ENCODE data around the gene KCNC2. TPM values are rescaled to one million over a fixed set of nuclear protein-coding genes. Genes with fewer than 3 reads are reported as not detected.
A peak's percentile ranks its signal among the peaks of the same experiment; 100 is the strongest.

The KCNC2 gene
- polyA plus RNA-seq, 3 donors = 0.40 to 0.55 (median 0.44) TPM

DNA sequence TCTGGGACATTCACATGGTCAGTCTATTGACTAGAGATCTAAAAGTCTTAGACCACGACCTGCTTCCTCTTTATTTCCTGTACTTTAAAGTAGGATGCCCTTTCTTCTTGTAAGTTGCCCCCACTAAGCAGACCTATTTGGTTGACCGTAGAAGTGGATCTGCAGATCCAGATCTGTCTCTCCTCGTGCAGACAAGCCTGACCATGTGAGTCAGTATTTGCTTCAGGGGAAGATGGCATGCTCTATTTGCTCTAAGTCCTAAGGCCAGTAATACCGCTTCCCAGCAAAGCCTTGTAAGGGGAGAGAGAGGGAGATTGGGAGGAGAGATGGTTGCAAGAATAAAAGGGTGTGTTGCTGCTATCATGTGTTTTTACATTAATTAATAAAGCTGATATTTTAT is 46.8 kb downstream of the KCNC2 start:
- DNase-seq (ENCODE audit: low read depth in 3 of 3, low spot score in 2 of 3) = no peak

DNA sequence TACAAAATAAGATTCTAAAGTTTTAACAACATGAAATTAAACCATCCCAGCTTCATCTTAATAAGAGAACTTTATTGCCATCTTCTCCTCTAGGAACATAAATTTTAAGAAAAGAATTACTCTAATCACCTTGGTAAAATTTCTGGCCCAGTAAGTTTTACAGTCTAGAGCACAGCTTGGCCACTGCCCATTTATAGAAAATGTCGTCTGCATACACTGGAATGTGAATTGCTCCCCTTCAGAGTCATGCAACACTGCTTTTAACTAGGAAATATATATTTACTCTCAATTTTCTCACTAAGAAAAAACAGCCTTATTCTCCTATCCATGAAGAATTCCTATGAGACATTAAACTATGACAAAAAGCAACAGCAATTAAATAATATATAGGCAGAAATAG is 48.2 kb downstream of the KCNC2 start:
- DNase-seq (ENCODE audit: low read depth in 3 of 3, low spot score in 2 of 3) = no peak

DNA sequence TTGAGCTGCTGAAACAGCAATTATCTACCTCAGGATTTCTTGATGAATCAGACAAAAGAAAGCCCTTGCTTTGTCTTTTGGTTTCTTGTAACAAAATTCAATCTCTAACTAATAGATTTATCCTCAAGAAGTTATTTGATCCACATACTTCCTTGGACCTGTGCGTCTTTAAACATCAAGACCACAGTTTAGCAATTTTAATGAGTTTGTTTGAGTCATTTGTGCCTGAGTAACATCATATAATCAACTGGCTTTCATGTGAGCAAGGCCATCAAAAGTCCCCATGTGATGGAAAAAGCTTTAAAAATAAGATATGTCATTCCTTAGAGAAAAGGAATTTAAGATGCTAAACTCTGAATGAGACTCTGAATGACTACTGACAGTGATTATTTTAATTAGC is 52.3 kb downstream of the KCNC2 start:
- DNase-seq (ENCODE audit: low read depth in 3 of 3, low spot score in 2 of 3) = no peak

DNA sequence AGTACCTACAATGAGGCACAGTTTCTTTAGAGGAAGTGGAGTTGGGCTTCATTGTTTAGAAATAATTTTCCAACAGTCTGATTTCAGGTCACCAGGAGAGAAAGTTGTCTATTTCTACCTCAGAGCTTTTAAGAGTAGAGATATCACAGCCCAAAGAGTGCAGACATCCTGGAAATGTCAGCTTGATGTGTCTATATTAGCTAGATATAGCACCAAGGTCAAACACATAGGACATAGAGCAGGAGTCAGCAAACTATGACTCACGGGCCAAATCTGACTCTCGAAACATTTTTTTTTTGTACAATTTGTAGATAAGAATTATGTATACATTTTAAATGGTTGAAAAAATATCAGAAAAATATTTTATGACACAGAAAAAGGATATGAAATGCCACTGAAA is 53.7 kb downstream of the KCNC2 start:
- no peak for DNase-seq (ENCODE audit: low read depth in 3 of 3, low spot score in 2 of 3)

DNA sequence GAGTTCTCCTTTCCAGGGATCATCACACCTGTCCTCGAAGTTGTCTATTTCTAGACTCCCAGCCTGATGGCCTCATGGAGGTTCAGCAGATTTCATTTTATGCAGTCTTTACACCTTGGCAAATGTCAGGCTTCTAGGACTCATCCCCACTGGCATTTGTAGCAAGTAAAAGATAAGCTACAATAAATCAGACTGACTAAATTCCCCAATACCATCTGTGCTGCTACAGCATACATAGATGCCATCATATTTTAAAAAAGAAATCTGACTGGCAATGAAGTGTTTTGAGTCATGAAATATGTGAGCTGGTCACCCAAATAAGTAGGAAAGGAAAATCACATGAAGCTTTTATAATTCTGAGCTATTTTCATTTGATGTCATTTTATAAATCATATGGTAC is 55.3 kb downstream of the KCNC2 start:
- DNase-seq (ENCODE audit: low read depth in 3 of 3, low spot score in 2 of 3) = no peak

DNA sequence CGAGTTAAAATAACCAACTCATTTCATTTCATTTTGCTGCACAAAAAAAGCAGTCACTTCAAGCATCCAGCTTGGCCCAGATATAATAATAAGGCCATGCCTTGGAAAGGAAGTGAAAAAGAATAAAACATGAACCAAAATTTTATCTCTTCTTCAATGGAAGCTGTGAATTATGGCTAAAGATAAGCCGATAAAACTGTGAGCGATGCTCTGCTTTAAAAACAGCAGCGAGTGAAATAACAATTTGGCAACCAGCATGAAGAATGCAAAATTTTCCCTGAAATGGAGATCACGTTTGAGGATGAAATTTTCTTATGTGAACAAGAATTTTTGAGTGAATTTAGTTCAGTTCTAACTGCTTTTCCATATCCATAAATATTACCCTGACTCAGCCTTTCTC is 70.4 kb downstream of the KCNC2 start:
- no peak for DNase-seq (ENCODE audit: low read depth in 3 of 3, low spot score in 2 of 3)

DNA sequence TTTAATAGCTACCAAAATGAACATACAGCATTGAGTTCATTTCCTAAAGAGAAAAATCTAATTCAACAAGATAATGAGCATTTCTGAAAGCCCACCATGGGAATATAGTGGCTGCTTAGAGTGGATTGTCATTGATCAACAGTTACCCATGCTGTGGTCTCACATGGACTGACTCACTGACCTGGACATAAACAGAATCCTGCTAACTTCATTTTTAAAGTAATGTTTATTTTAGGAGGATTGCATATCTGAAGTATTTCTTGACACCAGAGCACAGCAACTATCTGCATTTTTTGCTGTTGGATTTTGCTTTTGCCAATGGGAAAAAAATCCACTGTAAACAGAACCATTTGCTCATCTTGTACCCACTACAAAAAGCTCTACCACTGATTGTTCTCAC is 71.7 kb downstream of the KCNC2 start:
- DNase-seq (ENCODE audit: low read depth in 3 of 3, low spot score in 2 of 3) = no peak

DNA sequence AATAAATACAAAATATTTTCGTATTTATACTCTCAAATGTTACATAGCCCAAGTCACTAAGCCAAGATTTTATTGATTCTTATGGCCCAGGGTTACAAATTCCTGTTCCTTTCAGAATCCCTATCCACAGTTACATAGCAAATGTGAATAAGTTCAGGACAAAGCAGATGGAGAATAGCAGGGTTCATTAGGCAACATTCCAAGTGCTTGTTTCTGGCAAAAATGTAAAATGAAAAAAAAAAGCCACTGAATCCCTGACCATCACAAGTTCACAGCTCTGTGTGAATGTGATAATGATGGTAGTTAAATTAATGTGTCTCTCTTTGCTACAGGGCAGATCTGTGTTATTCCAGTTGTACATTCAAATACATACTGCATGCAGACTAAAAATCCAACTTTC is 74.6 kb downstream of the KCNC2 start:
- DNase-seq (ENCODE audit: low read depth in 3 of 3, low spot score in 2 of 3) = no peak

DNA sequence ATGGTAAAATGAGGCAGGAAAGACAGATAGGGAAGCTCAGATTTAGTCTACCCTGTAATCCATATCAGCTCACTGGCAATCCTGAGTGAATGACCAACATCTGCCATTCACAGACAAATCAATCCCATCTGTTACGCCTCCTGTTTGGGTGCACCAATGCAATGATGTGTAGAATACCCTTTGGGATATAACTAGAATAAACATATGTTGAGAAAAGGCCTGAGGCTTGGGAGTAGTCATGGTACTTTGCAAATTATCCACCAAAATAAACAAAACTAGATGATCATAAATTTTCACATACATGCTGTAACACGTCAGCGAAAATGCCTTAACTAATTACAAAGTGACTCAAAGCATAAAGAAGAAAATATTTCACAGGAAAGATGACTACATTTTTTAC is 78.8 kb downstream of the KCNC2 start:
- no peak for DNase-seq (ENCODE audit: low read depth in 3 of 3, low spot score in 2 of 3)

DNA sequence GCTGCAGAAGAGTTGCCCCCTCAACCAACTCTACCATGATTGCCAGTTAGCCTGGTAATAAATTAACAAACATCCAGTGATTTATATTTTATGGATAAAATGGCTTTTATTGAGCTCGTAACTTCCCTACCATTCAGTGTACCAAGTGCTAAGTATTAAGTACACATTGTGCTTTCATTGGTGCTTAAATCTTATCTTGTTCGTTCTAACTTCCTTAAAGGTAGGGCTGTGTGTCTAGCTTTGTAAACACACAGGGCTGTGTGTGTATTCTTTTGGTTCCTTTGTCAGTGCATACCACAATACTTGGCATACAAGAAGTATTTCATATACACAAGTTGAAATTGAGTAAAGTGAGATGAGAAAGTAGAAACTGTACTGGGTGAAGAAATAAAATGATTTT is 80.4 kb downstream of the KCNC2 start:
- no peak for DNase-seq (ENCODE audit: low read depth in 3 of 3, low spot score in 2 of 3)

DNA sequence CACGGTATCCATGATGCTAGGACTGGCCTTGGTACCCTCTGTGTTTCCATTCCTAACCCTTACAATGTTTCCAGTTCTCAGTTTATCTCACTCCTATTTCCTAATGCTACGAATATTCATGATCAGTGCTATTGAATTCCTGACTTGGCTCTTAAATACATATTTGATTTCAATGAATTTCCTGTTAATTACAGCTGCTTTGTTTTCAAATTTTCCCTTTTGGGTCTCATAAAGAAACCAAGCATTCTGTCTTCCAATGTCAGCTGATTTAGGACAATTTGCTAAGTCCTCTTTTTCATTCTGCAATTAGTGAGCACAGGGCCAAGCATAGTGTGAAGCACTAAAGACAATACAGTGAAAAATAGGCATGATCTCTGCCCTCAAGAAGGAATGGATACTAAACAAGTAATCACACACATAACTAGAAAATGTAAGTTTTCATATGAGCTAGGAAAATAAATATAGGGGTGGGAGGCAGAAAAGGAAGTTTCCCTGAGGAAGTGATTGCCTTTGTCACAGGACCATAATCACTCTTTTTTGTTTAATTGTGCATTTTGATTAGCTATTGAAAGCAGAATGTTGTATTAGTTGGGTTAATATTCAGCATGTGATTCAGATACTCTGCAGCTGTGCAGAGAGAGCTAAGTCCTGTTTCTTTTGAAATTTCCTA is 88.5 kb downstream of the KCNC2 start:
- DNase-seq (ENCODE audit: low read depth in 3 of 3, low spot score in 2 of 3) = no peak

DNA sequence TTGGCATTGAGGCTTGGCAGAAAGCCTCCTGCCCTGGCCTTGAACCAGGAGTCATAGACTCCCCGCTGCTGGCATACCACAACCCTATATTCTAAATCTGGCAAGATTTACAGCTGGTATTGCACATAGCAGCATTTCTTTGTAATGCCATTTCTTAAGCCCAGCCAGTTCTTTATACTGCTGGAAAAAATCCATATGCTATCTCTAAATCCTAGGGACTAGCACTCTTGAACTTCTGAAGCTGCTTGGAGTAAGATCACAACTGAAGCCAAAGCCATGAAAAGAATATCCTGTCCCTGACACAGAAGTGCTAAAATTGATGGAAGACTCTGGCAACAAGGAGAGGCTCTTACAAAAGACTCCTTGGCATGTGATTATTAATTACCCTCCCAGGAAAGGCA is 89.3 kb downstream of the KCNC2 start:
- DNase-seq (ENCODE audit: low read depth in 3 of 3, low spot score in 2 of 3) = peak; percentile 72 to 81 (median 74)

DNA sequence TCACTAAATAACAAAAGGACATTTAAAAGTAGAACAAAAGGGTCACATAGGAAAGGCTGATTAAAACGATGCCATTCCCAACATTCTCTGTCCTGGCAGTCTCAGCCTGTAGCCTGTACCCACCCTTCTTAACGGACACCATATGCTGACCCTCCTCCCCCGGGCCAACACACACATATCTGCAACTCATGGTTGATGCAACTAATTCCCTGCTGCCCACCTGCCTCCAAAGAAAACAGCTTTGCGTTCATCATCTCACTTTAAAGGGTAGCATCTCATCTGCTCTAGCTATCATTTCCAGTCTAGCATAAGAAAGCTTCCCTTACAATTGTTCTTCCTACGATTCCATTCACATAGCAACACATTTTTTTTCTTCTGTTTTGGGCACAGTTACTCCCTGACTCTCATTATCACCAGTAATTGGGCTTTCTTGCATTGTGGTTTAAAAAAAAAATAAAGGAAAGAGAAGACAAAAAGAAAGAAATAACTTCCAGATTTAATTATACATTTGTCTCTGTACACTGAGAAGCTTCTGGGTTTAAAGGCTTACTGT is 92.9 kb downstream of the KCNC2 start:
- no peak for DNase-seq (ENCODE audit: low read depth in 3 of 3, low spot score in 2 of 3)

DNA sequence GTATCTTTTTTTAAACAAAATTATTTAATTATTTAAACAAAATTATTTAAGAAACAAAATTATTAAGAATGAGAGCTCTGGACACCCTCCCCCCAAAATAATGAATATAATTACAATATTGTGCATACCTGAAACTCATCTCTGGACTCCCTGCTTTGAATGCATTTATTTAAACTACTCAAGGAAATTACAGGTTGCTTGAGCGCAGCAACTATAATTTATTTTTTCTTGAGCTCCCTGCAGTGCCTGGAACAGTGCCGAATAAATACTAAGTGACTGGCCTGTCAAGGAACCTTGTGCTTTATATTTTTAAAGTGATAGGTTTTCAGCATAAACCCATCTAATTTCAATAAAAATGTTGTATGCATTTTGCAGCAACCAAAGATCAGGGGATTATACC is 93.9 kb downstream of the KCNC2 start:
- no peak for DNase-seq (ENCODE audit: low read depth in 3 of 3, low spot score in 2 of 3)

DNA sequence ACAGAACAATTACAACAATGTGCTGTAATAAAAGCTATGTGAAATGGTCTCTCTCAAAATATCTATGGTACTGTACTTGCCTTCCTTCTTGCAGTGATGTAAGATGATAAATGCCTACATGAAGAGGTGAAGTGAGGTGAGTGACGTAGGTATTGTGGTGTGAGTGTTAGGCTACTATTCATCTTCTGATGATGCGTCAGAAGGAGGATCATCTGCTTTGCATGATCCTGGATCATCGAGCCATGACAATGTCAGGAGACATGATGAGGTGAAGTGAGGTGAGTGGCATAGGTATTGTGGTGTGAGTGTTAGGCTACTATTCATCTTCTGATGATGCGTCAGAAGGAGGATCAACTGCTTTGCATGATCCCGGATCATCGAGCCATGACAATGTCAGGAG is 105.8 kb downstream of the KCNC2 start:
- no peak for DNase-seq (ENCODE audit: low read depth in 3 of 3, low spot score in 2 of 3)

DNA sequence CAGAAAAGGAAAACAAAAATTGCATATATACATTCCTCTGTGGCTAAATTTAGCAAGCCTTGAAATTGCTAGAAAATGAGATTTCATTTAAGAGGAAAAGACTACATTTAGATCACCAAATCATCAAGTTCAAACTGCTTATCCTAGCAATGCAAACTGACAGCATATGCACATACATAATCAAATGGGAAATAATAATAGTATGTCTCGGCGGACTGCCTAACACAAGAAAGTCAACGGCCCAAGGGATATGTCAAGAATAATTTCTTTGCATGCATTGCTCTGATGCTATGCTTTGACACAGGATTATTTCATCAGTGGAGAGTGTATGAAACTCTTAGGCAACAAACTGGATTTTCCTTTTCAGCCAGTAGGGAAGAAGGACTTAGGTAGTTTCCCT is 107.9 kb downstream of the KCNC2 start:
- DNase-seq (ENCODE audit: low read depth in 3 of 3, low spot score in 2 of 3) = no peak

DNA sequence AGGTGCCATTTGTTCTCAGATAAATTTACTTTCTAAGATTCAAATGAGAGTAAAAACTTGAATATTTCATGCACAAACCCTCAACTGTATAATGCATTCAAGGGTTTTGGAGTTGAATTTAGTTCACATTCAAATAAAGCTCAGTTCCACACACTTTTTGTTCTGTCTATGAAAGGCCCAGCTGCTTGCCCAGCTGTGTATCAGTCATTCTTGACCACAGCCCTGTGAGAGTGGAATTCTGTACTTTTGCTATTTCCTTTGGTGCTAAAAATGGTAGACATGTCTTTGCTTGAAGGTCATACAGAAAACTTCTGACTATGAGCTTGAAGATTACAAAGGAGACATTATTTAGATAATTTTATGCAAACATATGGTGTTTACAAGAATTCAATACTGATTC is 110.4 kb downstream of the KCNC2 start:
- no peak for DNase-seq (ENCODE audit: low read depth in 3 of 3, low spot score in 2 of 3)

DNA sequence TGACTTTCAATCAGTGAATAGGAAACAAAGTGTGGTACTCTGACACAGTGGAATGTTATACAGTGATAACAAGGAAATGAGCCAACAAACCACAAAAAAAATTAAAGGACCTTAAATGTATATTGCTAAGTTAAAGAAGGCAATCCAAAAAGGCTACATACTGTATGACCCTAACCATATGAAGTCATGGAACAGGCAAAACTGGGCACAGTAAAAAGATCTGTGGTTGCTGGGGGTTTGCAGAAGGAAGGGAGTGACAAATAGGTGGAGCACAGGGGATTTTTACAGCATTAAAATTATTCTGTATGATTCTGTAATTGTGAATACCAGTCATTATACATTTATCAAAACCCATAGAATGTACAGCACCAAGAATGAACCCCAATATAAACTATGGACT is 112.6 kb downstream of the KCNC2 start:
- no peak for DNase-seq (ENCODE audit: low read depth in 3 of 3, low spot score in 2 of 3)

DNA sequence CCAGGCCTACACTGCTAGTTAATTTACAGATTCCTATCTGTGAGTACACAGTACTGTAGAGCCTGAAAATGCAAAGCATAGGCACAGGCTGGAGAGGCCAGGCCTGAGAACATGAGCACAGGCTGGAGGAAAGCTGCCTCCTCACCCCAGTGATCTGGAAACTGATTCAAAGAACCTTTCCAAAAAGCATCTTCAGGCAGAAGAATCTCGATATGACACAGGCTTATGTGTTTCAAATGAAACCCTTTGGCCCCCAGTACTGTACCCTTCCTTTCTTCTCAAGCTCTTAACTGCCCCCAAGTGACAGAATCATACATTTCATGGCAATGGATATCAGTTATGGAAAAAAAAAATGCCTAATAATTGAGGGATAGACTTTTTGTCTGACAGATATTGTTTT is 122.0 kb downstream of the KCNC2 start:
- no peak for DNase-seq (ENCODE audit: low read depth in 3 of 3, low spot score in 2 of 3)

DNA sequence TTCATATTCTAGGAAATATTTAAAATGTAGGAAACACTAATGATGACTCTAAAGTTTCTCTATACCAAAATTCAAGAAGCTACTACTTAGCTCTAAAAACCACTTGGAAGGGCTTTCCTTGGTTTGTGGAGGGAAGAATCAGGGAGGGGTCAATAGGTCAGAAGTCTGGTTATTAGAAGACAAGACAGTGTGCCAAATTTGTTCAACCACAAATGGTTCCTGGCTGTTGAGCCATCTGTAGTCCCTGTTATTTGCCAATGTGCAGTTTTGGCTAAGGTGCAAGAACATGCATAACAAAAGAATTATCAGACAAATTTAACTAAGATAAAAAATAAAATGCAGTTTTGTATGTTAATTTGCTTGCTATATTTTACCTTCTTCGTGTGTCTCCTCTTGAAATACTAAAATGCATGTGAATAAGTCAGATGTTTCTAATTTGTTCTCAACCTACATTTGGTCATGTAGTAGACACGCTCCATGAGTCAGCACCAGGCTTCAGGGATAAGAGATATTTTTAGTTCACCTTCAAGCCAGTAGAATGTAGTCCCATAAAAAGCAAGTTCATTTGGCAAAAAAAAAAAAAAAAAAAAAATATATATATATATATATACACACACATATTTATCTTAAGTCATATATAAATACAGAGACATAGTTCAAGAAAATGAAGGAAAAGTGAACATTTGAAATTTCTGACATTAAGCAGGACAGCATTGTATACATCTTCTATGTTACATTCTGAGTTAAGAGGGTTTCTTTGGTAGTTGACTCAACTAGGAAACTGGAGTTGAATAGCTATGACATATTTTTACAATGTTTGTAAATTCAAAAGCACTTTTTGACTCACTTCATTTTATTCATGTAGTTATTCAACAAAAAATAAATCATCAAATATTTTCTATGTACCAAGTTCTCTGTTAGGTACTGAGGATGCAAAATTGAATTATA is 123.3 kb downstream of the KCNC2 start:
- no peak for DNase-seq (ENCODE audit: low read depth in 3 of 3, low spot score in 2 of 3)

DNA sequence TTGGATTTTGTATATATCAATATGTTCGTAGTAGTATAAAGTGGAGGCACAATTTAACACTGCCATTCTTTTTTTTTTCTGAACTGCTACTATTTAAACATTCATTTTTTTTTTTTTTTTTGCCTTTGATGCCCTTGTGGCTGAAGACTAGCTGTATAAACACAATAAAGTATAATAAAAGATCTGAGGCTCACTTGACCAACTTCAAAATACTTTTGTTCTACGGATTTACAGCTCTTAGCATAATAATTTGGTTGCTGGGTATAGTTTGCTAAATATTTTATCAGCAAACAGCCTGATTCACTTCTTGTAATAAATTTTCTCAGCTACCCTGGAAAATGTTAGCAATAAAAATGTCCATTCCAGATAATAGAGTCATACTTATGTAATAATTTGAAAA is 128.3 kb downstream of the KCNC2 start:
- DNase-seq (ENCODE audit: low read depth in 3 of 3, low spot score in 2 of 3) = no peak

DNA sequence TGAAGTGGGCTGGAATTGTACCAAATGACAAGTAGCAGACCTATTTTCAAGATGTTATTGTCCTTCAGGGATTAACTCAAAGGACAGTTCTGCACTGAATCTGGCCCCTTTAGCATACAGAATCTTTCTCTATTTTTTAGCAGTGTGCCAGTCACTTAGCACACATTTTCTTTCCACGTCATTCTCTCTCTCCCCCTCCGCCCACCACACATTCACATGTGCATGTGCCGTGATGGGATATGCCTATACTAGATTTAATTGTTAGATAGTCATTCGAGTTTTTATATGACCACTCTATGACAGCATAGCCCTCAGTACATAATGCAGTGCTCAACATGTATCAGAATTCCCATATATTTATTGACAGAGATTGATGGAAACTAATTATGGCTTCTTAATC is 129.1 kb downstream of the KCNC2 start:
- no peak for DNase-seq (ENCODE audit: low read depth in 3 of 3, low spot score in 2 of 3)
